GM12878 (cell line): Measurements from ENCODE around the gene GPR4. TPM values are rescaled to one million over a fixed set of nuclear protein-coding genes. Genes with fewer than 3 reads are reported as not detected.

Source experiments
- BRCA1 ChIP-seq: IDR thresholded peaks from 2 replicates; pipeline ENCODE4 v1.6.1; 2011; ENCODE audit warnings: low read depth, low read length, improper control_type of control experiment
- CBX3 ChIP-seq: fragments of 200-600 bp; sonication (generic); IDR thresholded peaks from 2 replicates; pipeline ENCODE4 v1.6.1; 2016; ENCODE audit warnings: low read depth, borderline replicate concordance
- CHD2 ChIP-seq: IDR thresholded peaks from 2 replicates; pipeline ENCODE4 v1.6.1; 2011; ENCODE audit warnings: low read depth, low read length, improper control_type of control experiment, borderline replicate concordance
- EGR1 ChIP-seq, 2 experiments: IDR thresholded peaks; 1 replicate in 1 of 2; 2 replicates in 1 of 2; pipeline ENCODE4 v1.6.1; 2011 to 2012; ENCODE audit warnings: low read depth in 2 of 2, low read length in 2 of 2, borderline replicate concordance in 1 of 2, mild to moderate bottlenecking in 1 of 2, moderate library complexity in 1 of 2
- EP300 ChIP-seq, 2 experiments: fragments of 150-350 bp in 1 of 2; IDR thresholded peaks; 2 replicates each; pipeline ENCODE4 v1.6.1; 2011 to 2012; ENCODE audit warnings: low read depth in 2 of 2, low read length in 2 of 2, borderline replicate concordance in 1 of 2, improper control_type of control experiment in 1 of 2, inconsistent platforms in 1 of 2; ENCODE audit not compliant: control insufficient read depth in 1 of 2
- IKZF1 ChIP-seq: fragments of 450-650 bp; conservative IDR thresholded peaks from 2 replicates; pipeline ENCODE4 v1.6.1; 2017; ENCODE audit warnings: antibody characterized with exemption, mild to moderate bottlenecking
- IKZF2 ChIP-seq, 2 experiments: fragments of 450-650 bp; IDR thresholded peaks; 2 replicates each; pipeline ENCODE4 v1.6.1; 2017; ENCODE audit warnings: mild to moderate bottlenecking in 2 of 2, moderate library complexity in 2 of 2
- LARP7 ChIP-seq: fragments of 450-650 bp; IDR thresholded peaks from 2 replicates; pipeline ENCODE4 v1.6.1; 2017; ENCODE audit warnings: mild to moderate bottlenecking
- NBN ChIP-seq: fragments of 450-650 bp; IDR thresholded peaks from 2 replicates; pipeline ENCODE4 v1.6.1; 2016
- NFYA ChIP-seq: IDR thresholded peaks from 2 replicates; pipeline ENCODE4 v1.6.1; 2011; ENCODE audit warnings: low read depth, mild to moderate bottlenecking, low read length, improper control_type of control experiment, borderline replicate concordance
- NFYB ChIP-seq: IDR thresholded peaks from 2 replicates; pipeline ENCODE4 v1.6.1; 2011; ENCODE audit warnings: low read depth, mild to moderate bottlenecking, low read length, improper control_type of control experiment, moderate library complexity; ENCODE audit not compliant: insufficient read depth
- NR2F1 ChIP-seq: fragments of 450-650 bp; conservative IDR thresholded peaks from 2 replicates; pipeline ENCODE4 v1.6.1; 2017; ENCODE audit warnings: mild to moderate bottlenecking
- NRF1 ChIP-seq: conservative IDR thresholded peaks from 2 replicates; pipeline ENCODE4 v1.6.1; 2011; ENCODE audit warnings: mild to moderate bottlenecking, low read depth, low read length, improper control_type of control experiment
- PAX5 ChIP-seq: IDR thresholded peaks from 2 replicates; pipeline ENCODE4 v1.6.1; 2011; ENCODE audit warnings: low read depth, low read length, borderline replicate concordance
- POLR2A ChIP-seq: IDR thresholded peaks from 2 replicates; pipeline ENCODE4 v1.6.1; 2011; ENCODE audit warnings: low read depth, mild to moderate bottlenecking, low read length
- RBBP5 ChIP-seq: fragments of 200-600 bp; sonication (generic); conservative IDR thresholded peaks from 2 replicates; pipeline ENCODE4 v1.6.1; 2016
- SIN3A ChIP-seq: IDR thresholded peaks from 2 replicates; pipeline ENCODE4 v1.6.1; 2012; ENCODE audit warnings: low read depth, low read length, improper control_type of control experiment
- SIX5 ChIP-seq: IDR thresholded peaks from 2 replicates; pipeline ENCODE4 v1.6.1; 2011; ENCODE audit warnings: mild to moderate bottlenecking, low read depth, low read length, moderate library complexity; ENCODE audit not compliant: severe bottlenecking
- SUPT20H ChIP-seq: IDR thresholded peaks from 2 replicates; pipeline ENCODE4 v1.6.1; 2011; ENCODE audit warnings: low read depth, mild to moderate bottlenecking, low read length, moderate library complexity, borderline replicate concordance; ENCODE audit not compliant: control insufficient read depth
- TBL1XR1 ChIP-seq: IDR thresholded peaks from 2 replicates; pipeline ENCODE4 v1.6.1; 2012; ENCODE audit warnings: low read depth, low read length, improper control_type of control experiment
- WRNIP1 ChIP-seq: IDR thresholded peaks from 2 replicates; pipeline ENCODE4 v1.6.1; 2011; ENCODE audit warnings: low read depth, low read length, improper control_type of control experiment, borderline replicate concordance
- ZNF24 ChIP-seq: fragments of 450-650 bp; IDR thresholded peaks from 2 replicates; pipeline ENCODE4 v1.6.1; 2017; ENCODE audit warnings: antibody characterized with exemption, mild to moderate bottlenecking
- polyA plus RNA-seq, 11 experiments: library from polyadenylated mRNA; depleted of rRNA in 4 of 11; unstranded in 6 of 11; stranded (reverse) in 5 of 11; fragments of >200 nt; fragmentation: Nextera tagmentation in 4 of 11; fragmentation: Illumina TruSeq in 1 of 11; extraction: Ambion mirVana in 4 of 11; extraction: Trizol in 1 of 11; gene quantifications; 1 replicate in 1 of 11; 2 replicates in 10 of 11; pipeline versions ENCODE4 v1.2.1 to v1.2.3, GENCODE V29; 2011 to 2016; ENCODE audit warnings: inconsistent platforms in 2 of 11, missing spikeins in 2 of 11, low read depth in 1 of 11
- total RNA-seq, 4 experiments: library from RNA; depleted of rRNA in 3 of 4; stranded (reverse); fragments of >200 nt in 3 of 4; fragmentation: Illumina TruSeq in 1 of 4; extraction: Trizol in 1 of 4; gene quantifications; 2 replicates each; pipeline versions ENCODE4 v1.2.1 to v1.2.3, GENCODE V29; 2013 to 2021
- TF ChIP-seq, protein P1 (sequence below): IDR thresholded peaks from 2 replicates; pipeline ENCODE4 v1.6.1; 2012; ENCODE audit warnings: low read depth, low read length, improper control_type of control experiment
- TF ChIP-seq, protein P2 (sequence below): IDR thresholded peaks from 2 replicates; pipeline ENCODE4 v1.6.1; 2012; ENCODE audit warnings: improper control_type of control experiment, low read depth, low read length; ENCODE audit not compliant: insufficient replicate concordance

The GPR4 gene
- total and polyA plus RNA-seq, 10 of the 15 experiments (the other 5 are each of a cell fraction or from before 2014, with no cell fraction given) = not detected

DNA sequence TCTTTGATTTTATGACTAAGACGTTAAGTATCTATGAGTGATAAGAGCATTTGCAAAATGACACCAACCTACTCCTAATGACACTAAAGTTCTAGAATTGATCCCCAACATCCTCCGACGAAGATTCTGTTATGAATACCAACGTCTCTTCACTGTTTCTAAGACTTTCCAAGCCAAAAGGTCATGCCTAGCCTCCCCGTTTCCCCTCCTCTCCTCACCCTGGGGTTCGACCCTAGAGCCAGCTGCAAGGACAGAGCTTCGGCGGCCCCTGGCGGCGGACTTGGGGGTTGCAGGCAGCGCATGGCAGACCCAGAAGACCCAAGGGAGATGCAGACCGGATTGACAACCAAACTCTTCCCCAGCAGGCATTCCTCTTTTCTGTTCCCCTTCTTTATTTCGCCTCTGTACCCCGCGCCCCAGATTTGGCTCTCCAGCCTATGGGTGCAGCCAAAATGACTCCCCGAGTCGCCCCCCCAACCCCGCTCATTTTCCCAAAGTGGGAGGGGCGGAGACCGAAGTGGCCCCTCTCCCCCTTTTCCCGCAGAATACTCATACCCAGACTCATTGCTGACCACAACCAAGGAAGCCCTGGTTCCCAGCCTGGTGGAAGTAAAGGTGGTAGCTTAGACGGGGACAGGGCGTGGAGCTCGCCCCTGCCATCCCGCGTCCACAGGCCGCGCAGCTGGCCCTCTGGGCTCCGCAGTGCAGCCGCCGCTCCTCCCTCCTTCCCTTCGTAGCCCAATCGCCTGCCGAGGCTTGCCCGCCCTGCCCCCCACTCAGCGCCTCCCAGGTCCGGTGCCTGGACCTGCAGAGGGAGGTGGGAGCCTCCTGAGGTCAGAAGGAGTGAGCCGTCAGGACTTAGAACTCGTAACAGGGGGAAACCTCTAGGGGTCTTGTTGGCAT lies 41.3 kb upstream of the GPR4 start (continued):
- TF ChIP-seq IKZF1 (peak; percentile 61), POLR2A (0 out of 2 replicates have a peak, but pooled peaks have one; percentile 23), SUPT20H (no peak), IKZF2 (IDR thresholded peaks at IDR 0.05) (peak; percentile 40 to 61; a peak in 1 of 4 replicates), NFYB (no peak), EP300 (IDR thresholded peaks at IDR 0.05; ENCODE audit: borderline replicate concordance in 1 of 2, control insufficient read depth in 1 of 2, low read depth in 2 of 2, low read length in 2 of 2) (peak in 1 of 2 experiments; percentile 17; a peak in 2 of 4 replicates), LARP7 (no peak; the same call in 1 of the 2 replicates), CBX3 (no peak), RBBP5 (no peak), NRF1 (no peak), SIN3A (0 out of 2 replicates have a peak, but pooled peaks have one; percentile 26), ZNF24 (peak; percentile 18; the same call in 1 of the 2 replicates), BRCA1 (no peak), TBL1XR1 (no peak), WRNIP1 (0 out of 2 replicates have a peak, but pooled peaks have one; percentile 40), NR2F1 (peak; percentile 94), SIX5 (no peak), PAX5 (0 out of 2 replicates have a peak, but pooled peaks have one; percentile 32), NBN (no peak; the same call in 1 of the 2 replicates), EGR1 (IDR thresholded peaks at IDR 0.05; ENCODE audit: borderline replicate concordance in 1 of 2, low read depth in 2 of 2, low read length in 2 of 2) (no peak), CHD2 (0 out of 2 replicates have a peak, but pooled peaks have one; percentile 35), NFYA (no peak)
- TF ChIP-seq, protein P1, sequence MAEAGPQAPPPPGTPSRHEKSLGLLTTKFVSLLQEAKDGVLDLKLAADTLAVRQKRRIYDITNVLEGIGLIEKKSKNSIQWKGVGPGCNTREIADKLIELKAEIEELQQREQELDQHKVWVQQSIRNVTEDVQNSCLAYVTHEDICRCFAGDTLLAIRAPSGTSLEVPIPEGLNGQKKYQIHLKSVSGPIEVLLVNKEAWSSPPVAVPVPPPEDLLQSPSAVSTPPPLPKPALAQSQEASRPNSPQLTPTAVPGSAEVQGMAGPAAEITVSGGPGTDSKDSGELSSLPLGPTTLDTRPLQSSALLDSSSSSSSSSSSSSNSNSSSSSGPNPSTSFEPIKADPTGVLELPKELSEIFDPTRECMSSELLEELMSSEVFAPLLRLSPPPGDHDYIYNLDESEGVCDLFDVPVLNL = no peak
- TF ChIP-seq, protein P2, sequence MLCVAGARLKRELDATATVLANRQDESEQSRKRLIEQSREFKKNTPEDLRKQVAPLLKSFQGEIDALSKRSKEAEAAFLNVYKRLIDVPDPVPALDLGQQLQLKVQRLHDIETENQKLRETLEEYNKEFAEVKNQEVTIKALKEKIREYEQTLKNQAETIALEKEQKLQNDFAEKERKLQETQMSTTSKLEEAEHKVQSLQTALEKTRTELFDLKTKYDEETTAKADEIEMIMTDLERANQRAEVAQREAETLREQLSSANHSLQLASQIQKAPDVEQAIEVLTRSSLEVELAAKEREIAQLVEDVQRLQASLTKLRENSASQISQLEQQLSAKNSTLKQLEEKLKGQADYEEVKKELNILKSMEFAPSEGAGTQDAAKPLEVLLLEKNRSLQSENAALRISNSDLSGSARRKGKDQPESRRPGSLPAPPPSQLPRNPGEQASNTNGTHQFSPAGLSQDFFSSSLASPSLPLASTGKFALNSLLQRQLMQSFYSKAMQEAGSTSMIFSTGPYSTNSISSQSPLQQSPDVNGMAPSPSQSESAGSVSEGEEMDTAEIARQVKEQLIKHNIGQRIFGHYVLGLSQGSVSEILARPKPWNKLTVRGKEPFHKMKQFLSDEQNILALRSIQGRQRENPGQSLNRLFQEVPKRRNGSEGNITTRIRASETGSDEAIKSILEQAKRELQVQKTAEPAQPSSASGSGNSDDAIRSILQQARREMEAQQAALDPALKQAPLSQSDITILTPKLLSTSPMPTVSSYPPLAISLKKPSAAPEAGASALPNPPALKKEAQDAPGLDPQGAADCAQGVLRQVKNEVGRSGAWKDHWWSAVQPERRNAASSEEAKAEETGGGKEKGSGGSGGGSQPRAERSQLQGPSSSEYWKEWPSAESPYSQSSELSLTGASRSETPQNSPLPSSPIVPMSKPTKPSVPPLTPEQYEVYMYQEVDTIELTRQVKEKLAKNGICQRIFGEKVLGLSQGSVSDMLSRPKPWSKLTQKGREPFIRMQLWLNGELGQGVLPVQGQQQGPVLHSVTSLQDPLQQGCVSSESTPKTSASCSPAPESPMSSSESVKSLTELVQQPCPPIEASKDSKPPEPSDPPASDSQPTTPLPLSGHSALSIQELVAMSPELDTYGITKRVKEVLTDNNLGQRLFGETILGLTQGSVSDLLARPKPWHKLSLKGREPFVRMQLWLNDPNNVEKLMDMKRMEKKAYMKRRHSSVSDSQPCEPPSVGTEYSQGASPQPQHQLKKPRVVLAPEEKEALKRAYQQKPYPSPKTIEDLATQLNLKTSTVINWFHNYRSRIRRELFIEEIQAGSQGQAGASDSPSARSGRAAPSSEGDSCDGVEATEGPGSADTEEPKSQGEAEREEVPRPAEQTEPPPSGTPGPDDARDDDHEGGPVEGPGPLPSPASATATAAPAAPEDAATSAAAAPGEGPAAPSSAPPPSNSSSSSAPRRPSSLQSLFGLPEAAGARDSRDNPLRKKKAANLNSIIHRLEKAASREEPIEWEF = no peak
